Measurements from ENCODE around the gene PIK3C3.
"Not testable (repeated sequence)": the region's sequence is repeated elsewhere in the genome, so short reads cannot be mapped to it uniquely, and the experiment has no call there.

PIK3C3 gene

DNA sequence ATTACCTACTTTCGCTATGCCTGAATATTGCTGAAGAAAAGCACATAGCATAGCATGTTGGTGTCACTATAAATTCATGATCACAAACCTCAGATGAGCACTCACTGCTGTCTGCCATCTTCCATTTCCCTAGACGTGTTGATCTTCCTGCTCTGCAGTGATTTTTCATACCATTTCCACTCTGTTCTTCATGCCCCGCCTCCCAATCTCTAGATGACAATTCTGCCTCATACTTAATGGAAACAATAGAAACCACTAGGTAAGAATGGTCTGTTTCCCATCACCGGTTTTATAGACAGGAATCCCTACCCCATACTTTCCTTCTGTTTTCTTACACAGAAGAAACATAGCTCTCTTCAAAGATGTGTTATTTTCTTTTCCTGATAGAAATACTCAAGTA is 63.8 kb downstream of the PIK3C3 start:
- no peak for DNase-seq (ENCODE audit: low read depth in 3 of 3, low spot score in 1 of 3)

DNA sequence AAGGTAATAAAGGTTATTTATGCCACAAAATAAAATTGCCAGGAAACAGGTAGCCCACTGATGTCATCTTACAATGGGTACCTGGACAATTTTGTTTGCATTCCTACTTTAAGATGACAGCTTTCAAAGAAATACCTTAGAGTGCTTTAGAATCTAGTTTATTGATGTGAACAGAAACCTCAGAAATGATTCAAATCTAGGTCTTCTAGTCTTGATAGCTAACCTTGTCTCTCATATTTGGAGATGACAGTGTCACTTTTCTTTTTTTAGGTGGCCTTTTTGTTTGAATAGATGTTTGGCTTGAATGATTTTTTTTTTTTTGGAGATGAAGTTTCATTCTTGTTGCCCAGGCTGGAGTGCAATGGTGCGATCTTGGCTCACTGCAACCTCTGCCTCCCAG is 69.1 kb downstream of the PIK3C3 start:
- DNase-seq (ENCODE audit: low read depth in 3 of 3, low spot score in 1 of 3): no peak

DNA sequence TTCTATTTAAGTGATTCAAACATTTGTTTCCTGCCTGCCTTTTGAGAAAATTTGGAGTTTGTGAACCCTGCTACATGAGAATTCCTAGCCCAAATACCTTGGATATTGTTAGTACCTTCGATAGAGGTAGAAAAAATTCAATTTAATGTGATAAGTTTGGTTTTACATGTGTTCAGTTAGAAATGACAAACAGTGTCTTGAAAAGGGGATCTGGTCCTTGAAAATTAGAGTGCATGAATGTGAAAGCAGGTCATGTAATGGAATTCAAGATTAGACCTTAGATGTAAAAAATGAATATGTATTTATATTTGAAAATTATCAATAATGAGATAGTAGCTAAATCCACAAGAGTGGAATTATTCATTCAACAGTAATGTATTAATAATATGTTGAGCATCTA is 70.5 kb downstream of the PIK3C3 start:
- no peak for DNase-seq (ENCODE audit: low read depth in 3 of 3, low spot score in 1 of 3)

DNA sequence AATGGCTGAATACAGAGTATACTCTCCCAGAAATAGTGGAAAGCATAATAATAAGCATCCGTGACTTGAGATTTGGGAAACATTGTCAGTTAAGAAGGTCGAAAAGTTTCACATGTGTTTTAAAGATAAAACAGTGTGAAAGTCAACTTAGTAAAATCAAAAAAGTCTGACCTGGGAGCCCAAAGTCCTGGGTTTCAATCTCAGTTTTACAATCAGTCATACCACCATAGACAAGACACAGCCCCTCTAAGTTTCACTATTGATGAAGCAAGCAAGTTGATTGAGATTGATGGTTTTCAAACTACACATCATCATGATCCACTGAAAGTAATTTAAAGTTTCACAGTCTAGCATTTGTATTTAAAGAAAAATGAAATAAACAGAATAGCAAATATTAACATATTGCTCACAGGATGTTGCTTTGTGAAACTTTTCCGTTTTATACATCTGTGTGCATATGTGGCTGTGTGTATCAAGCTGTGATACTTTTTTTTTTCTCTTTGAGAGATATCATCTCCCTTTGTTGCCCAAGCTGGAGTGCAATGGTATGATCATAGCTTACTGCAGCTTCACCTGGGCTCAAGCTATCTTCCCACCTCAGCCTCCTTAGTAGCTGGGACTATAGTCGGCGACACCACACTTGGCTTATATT is 71.1 kb downstream of the PIK3C3 start:
- no peak for DNase-seq (ENCODE audit: low read depth in 3 of 3, low spot score in 1 of 3)

DNA sequence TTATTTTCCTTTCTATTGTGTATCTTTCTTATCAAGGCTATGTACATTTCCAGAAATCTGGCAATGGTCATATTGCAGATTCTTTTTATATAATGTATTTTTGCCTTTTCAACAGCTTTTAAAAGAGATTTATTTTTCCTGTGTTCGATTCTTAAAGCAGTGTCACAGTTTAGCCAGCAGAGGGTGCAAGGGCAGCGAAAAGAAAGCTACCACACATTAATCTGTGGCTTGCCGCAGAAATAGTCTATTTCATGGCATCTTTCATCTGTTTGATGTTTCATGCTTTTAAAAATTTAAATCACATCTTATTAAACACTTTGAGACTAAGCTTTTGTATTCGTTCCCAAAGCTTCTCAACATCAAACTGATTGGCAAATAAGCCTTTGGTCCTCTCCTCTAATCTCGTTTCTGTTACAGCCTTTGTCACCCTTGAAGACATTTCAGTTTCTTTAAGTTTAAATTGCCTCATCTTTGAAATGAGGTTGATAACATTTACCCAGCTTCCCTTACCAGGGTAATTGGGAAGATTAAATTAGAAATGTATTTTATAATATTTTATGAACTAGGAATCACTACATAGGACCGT is 73.3 kb downstream of the PIK3C3 start:
- peak in 2 of 3 donors; percentile 2 to 4 for DNase-seq (ENCODE audit: low read depth in 3 of 3, low spot score in 1 of 3)

DNA sequence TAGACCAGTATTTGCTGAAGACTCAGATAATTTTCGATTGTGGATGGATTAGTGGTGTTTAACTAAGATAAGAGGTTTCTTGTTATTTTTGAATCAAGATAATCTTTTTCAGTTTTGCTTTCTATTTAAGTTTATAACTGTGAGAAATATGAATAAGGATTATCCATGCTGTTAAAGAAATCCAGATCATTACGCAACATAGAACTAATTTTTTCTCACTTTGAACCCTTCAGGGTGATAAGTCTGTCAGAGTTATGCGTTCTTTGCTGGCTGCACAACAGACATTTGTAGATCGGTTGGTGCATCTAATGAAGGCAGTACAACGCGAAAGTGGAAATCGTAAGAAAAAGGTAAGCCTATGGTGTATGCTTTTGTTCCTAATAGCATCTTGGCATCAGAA is 74.1 kb downstream of the PIK3C3 start:
- DNase-seq (ENCODE audit: low read depth in 3 of 3, low spot score in 1 of 3): no peak

DNA sequence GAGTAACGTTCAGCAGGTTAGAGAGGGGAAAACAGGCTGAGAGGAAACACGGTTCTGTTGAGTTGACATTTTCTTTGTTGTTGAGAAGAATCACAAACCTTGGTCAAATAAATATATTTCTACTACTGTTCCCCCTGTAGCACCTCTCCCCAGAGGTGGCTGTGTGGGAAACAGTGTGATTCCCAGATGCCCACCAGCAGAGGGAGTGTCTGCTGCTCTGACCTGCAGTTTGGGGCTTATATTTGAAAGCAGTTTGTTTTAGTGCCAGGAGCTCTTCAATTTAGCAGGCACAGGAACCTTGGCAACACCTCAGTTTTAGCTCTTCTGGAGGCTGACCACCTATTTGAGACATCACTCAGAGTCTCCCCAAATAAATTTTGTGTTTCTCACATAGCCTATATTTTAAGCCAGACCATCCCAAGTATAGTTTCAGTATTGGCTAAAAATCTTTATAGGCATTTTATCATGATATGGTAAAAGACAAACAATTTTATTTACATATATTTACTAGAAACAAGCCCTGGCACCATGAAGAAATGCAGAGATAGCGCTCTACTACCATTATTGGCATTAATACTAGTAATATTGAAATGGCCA is 75.7 kb downstream of the PIK3C3 start:
- DNase-seq (ENCODE audit: low read depth in 3 of 3, low spot score in 1 of 3): no peak

DNA sequence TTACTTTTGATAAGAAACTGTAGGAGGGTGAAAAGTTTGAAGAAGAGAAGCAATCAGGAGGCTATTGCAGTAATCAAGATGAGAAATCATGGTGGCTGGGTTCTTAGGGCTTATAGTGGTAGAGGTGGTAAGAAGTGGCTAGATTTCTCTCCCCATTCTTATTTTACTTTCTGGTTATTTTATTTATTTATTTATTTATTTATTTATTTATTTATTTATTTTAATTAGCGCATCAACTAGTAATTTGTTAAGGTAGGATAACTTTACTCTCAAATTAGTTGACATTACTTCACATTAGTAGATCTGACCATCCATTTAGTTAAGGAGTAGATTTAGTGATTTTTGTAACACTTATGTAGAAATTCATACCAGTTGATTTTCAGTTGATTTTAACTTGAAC is 77.4 kb downstream of the PIK3C3 start:
- no peak for DNase-seq (ENCODE audit: low read depth in 3 of 3, low spot score in 1 of 3)

DNA sequence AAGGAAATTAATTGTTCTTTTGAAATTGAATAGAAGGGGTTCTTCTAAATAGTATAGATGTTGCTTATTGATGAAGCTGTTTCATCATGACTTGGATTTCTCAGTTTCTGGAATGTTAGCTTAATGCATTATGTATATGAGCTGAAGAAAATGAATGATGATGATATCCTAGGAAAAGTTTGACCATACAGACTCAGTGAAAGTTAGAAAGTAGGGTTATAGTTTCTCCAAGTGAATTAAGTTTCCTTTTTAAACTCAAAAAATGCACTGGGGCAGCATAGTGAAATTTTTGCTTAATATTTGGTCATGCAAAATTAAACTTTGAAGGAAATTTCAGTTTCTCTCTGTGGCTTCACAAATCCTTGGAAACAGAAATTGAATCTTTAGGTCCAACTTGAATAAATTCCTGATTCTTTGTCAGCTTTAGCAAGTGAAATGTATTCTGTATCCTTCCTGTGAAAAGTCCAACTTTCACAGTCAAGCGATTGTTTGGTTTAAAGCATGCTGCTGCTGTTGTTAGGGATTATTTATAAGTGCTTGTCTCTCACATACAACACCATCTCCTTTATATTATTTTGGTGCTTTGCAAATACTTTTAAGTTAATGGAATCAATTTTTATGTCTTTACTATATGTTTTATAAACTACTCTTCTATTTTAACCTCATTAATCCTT is 78.2 kb downstream of the PIK3C3 start:
- no peak for DNase-seq (ENCODE audit: low read depth in 3 of 3, low spot score in 1 of 3)

DNA sequence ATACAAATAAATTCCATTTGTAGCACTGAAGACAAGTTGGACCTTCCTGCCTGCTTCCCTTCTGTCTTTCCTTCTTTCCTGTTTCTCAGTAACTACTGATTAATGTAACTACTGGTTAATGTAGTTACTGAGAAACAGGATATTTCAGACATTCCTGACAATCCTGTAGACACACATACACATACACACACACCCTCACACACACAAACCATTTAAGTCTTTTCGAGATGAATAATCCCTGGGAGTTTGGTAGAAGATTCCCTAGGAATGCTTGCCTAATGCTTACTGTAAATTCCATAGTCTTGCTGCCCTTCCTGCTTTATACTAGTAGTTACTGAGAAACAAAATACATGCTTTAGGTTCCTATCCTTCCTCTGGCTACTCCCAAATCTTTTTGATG is 83.9 kb downstream of the PIK3C3 start:
- DNase-seq (ENCODE audit: low read depth in 3 of 3, low spot score in 1 of 3): no peak

DNA sequence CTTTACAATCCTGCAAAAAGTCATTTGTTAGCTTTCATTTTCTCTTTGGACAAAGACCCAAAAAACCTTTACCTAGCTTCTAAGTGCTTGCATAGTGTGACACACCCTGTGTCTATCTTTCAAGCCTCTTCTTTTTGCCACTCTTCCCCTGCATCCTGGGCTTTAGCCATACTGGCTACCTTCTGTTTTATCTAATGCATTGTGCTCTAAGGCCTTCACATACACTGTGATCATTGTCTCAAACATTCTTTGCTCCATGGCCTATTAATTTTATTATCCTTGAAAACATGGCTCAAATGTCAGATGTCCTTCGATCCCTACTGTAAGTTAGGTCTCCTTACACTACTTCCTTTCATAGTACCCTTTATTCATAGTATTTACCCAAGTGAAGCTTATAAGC is 84.4 kb downstream of the PIK3C3 start:
- DNase-seq (ENCODE audit: low read depth in 3 of 3, low spot score in 1 of 3): no peak

DNA sequence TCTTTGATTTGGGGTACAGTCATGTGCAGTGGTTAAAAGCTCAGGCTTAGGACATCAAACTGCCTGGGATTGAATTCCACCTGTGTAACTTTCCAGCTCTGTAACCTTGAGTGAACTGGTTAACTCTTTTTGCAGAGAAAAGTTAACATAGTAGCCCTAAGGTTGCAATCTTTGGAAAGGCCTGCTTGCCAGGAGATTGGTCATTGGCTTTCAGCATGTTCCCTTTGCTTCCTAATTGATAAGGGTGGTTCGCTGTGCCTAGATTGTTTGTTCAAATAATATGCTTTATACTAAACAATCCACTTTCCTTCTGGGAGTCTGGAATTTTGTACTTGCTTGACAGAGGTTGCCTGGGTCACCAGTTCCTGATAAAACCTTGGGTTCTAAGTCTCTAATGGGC is 86.8 kb downstream of the PIK3C3 start:
- DNase-seq (ENCODE audit: low read depth in 3 of 3, low spot score in 1 of 3): no peak

DNA sequence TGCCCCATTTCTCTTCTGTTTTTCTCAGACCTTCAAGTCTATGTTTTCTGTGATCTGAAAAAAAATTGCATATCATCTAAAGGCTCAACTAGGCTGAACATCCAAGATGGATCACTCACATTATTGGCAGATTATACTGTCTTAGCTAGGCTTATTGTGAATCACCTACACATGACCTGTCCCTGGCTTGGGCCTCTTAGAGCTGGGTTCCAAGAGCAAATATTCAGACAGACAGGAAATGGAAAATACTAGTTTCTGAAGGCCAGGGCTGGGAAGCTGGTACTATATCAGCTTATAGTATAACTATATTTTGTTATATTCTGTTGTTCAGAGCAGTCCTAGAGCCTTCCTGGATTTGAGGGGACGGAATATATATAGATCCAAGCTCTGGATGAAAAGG is 90.3 kb downstream of the PIK3C3 start:
- no peak for DNase-seq (ENCODE audit: low read depth in 3 of 3, low spot score in 1 of 3)

DNA sequence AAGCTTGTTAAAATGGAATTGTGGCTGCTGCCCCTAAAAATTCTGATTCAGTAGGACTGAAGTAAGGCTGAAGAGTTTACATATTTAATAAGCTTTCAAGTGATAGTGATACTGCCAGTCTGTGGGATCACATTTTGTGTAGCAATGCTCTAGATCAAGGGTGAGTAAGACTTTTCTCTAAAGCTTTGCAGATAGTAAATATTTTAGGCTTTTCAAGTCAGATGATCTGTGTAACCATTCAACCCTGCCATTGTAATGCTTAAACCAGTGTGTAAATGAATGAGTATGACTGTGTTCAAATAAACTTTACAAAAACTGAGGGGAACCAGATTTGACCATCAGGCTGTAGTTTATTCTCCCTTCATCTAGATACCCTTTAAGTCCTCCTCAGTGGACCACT is 92.7 kb downstream of the PIK3C3 start:
- no peak for DNase-seq (ENCODE audit: low read depth in 3 of 3, low spot score in 1 of 3)

DNA sequence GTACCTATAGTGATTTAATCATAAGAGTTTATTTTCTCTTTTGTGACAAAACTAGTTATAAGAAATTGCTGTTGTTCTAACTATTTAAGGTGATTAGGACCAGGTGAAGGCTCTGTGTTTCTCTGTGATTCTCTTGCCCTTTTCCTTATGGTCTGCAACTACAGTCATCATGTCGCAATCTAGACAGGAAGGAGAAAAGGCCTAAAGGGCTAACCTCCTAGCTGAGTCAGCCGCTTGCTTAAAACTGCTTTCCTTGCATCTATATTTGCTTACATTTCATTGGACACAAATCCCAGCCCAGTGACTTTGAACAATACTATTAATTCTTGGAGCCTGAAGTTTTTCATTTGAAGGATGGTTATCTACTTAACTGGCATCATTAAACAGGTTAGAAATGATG is 93.1 kb downstream of the PIK3C3 start:
- no peak for DNase-seq (ENCODE audit: low read depth in 3 of 3, low spot score in 1 of 3)

DNA sequence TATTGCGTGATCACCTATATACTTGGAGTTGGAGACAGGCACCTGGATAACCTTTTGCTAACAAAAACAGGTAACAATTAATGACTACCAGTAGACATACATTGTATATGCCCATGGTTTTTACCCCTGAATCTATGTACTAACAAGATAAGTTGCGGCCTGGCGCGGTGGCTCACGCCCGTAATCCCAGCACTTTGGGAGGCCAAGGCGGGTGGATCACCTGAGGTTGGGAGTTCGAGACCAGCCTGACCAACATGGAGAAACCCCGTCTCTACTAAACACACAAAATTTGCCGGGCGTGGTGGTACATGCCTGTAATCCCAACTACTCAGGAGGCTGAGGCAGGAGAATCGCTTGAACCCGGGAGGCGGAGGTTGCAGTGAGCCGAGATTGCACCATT is 94.5 kb downstream of the PIK3C3 start:
- DNase-seq (ENCODE audit: low read depth in 3 of 3, low spot score in 1 of 3): not testable (repeated sequence)

DNA sequence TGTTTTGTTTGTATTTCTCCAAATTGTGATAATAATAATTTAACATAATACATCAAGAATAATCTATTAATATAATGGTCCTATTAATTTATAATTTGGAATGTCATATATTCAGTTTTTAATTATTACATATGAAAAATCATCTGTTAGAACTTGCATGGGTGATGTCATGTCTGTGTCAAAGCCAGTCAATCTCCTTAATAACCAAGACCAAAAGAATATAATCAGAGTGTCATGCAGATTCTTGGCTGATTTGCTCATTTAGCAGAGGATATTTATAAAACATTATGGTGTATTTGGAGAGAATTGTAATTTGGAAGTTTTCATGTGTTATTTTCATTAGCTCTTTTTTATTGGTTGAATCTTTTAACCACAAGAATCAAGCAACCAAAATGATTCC is 96.4 kb downstream of the PIK3C3 start:
- DNase-seq (ENCODE audit: low read depth in 3 of 3, low spot score in 1 of 3): no peak

DNA sequence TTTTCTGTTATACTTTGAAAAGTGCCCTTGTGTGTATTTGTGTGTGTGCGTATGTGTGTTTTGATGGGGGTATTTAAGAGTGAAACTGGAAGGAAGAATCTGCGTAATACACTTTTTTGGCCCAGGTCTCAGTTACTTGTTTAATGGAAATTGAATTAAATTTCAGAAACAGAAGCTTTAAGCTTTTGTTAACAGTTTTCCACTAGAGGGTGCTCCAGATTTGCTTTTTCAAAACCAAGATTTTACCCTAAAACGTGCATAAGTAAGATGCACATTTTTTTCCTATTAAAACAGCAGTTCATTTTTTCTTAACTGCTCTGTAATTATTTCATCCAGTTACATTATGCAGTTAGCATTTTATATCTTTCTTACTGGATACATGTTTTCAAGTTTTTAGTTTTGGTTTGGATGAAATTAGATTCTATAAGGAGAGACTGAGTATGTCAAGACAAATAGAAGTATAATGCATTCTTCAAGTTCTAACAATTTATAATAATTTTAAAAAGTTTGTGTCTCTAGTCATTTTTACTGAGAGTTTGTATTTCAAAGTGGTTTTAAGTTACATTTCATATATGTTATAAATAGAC is 97.2 kb downstream of the PIK3C3 start:
- no peak for DNase-seq (ENCODE audit: low read depth in 3 of 3, low spot score in 1 of 3)

DNA sequence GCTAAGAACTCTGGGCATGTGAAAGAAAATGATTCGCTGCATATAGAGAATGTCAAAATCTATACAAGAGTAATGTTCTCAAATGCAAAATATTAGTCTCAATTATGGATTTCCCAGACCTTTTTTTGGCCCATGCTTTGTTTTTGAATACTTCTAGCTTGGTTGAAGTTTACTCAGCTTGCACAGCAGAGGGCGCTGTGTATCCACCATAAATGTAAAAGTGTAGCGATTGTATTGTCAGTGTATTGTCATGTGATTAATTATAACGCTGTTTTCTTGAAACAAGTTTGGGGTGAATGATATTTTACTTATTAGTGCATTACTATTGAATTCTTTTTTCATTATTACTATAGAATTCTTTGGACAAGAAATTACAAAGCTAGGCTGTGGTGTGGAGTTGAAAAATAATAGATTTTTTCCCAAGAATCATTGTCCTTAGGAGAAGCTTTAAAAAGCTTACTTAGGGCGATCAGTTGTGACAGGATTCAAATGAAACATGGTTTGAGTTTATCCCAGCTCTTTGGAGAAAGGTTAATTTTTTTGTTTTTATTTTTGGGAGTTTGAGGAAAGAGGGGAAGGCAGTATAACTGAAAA is 98.3 kb downstream of the PIK3C3 start:
- DNase-seq (ENCODE audit: low read depth in 3 of 3, low spot score in 1 of 3): peak; percentile 2 to 33 (median 7)

DNA sequence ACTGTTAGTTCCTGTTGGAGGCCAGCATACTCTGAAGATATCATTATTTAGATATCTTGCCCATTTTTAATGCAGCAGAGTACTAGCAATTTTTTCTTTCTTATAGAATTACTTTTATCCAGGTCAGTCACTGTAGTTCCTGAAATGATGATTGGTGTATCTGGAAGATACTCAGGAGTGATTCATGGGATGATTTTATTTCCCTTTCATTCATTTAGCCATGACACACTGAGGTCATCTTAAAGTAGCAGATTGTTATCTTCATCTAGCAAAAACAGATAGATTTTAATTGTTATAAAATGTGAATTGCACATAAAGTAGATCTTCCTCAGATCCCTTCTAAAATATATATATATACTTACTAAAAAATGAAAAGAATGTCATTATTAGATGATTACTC is 109.1 kb downstream of the PIK3C3 start:
- no peak for DNase-seq (ENCODE audit: low read depth in 3 of 3, low spot score in 1 of 3)

DNA sequence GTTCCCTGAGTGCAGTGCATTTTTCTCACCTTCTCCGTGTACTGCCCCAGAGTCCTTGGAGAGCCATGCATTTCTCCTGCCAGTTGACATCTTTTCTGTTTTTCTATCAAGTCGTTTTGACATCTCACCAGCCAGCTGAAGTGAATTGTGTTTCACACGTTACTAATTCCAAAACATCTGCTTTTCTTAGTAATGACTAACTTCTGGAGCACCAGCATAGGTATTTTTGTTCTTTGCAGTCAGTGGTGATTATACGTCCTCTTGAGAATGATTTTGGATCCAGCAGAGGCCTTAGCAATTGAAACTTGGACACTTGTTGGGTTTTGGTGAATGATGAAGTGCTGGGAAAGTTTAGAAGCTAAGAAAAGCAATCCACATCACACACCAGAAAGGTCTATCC is 112.5 kb downstream of the PIK3C3 start:
- DNase-seq (ENCODE audit: low read depth in 3 of 3, low spot score in 1 of 3): no peak

DNA sequence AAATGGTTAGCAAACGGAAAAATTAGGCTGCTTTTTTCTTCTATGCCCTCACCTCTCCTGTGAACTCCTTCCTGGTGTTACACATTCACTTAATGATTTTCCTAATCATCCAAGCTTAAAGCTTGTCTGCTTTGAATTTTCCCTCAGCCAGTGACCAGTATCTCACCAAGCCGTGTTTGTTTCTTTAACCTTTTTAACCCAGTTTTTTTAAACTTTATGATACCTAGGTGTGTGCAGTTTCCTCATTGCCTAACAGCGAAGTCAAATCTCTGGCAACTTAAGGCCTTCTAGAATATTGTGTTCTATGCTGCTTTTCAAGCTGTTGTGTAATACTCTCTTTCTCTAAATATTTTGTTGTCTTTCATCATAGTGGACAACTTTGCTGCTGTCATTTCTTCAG is 113.0 kb downstream of the PIK3C3 start:
- DNase-seq (ENCODE audit: low read depth in 3 of 3, low spot score in 1 of 3): no peak

Data from stimulated activated CD4-positive, alpha-beta T cell treated with anti-CD3 and anti-CD28 coated beads, TNF-alpha, amount 100 ng/mL, for 1 hour (primary cell).